WI38 (cell line): Measurements from ENCODE around the gene CNTN5.

Experiments
- H3K4me3 ChIP-seq: 2 replicates; pipeline ENCODE4 v1.5.1; 2011; ENCODE audit warnings: low read depth, mild to moderate bottlenecking, control low read depth, low read length
- TF ChIP-seq, protein P1 (sequence below): IDR thresholded peaks from 2 replicates; pipeline ENCODE4 v1.5.1; 2012; ENCODE audit warnings: low read depth, mild to moderate bottlenecking, control low read depth, low read length

CNTN5 gene

DNA sequence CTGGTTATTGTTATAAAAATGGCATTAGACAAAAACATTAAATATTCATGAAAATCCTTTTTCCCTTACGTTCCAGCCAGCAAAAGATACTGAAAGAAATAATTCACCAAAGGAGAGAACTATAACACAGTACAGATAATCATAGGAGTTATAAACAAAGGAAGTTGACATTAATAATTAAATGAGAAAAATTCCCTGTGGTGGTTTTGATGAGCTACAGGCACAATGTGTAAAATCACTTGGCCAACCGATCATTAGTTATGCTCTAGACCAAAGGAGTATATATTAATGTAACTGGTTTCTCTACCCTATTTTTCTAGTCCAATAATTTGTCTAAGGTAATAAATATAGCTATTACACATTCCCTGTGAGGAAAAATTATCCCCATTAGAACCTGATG, 534.7 kb downstream of the CNTN5 start:
- H3K4me3 ChIP-seq = no peak overlapping the region
- TF ChIP-seq, protein P1, sequence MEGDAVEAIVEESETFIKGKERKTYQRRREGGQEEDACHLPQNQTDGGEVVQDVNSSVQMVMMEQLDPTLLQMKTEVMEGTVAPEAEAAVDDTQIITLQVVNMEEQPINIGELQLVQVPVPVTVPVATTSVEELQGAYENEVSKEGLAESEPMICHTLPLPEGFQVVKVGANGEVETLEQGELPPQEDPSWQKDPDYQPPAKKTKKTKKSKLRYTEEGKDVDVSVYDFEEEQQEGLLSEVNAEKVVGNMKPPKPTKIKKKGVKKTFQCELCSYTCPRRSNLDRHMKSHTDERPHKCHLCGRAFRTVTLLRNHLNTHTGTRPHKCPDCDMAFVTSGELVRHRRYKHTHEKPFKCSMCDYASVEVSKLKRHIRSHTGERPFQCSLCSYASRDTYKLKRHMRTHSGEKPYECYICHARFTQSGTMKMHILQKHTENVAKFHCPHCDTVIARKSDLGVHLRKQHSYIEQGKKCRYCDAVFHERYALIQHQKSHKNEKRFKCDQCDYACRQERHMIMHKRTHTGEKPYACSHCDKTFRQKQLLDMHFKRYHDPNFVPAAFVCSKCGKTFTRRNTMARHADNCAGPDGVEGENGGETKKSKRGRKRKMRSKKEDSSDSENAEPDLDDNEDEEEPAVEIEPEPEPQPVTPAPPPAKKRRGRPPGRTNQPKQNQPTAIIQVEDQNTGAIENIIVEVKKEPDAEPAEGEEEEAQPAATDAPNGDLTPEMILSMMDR = no peak

DNA sequence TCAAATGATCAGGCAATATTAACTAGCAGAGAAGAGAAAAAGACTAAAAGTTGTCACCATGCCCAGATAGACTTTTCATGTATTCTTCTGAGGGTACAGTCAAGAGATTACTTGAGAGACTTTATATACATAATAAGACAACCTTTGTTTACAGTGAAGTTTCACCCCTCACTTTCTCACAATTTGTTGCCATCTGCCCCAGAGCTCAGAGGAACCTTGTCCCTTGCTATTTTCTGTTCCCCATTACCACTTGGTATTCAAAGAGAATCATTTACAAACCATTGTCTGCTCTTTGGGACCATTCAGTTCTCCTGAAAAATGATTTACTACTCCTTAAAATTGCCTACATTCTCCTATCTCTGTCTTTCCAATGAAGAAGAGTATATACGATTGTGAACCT, 544.6 kb downstream of the CNTN5 start:
- H3K4me3 ChIP-seq = no peak overlapping the region
- TF ChIP-seq, protein P1 = no peak

DNA sequence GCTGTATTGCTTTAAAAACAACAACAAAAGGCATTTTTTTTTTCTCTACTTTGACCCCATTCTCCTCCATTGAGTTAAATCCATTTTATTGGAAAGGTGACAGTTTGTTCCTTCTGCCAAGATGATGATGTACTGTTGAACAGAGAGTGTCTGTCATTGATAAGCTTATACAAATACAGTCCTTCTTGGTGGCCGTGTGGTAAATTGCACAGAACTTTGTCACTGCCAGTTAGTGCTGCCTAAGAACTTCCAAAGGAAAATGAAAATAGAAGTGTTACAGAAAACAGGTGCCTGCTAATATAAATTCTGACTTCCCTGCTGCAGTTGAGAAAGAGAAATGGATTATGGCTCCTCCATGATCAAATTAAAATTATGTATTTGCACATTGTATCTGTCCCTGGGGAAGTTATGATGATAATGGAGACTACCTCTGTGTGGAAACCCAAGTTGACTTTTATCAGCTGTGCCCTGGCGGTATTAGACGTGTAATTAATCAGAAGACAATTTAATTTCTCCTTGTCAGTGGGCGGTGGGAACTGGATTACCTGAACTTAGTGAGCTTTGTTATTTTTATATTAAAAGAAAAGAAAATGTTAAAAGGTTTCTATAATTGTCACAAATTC, 546.7 kb downstream of the CNTN5 start:
- TF ChIP-seq, protein P1 = no peak
- no peak overlapping the region for H3K4me3 ChIP-seq

DNA sequence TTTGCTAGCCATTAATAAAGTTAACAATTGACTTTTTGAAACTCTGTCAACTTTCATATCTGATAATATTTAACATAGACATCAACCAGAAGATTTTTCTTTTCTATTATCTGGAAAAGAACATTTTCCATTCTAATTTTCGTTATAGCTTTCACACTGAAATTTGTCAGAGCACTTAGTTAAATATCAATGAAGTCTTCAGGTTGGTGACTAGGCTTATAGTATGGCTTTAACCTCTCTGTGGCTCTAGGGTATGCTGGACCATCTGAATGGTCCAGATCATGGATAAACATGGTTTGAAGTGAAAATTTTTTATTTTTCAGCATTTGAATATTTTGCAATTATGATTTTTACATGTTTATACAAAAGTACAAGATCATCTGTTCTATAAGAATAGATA, 548.1 kb downstream of the CNTN5 start:
- TF ChIP-seq, protein P1 = no peak
- H3K4me3 ChIP-seq = no peak overlapping the region

DNA sequence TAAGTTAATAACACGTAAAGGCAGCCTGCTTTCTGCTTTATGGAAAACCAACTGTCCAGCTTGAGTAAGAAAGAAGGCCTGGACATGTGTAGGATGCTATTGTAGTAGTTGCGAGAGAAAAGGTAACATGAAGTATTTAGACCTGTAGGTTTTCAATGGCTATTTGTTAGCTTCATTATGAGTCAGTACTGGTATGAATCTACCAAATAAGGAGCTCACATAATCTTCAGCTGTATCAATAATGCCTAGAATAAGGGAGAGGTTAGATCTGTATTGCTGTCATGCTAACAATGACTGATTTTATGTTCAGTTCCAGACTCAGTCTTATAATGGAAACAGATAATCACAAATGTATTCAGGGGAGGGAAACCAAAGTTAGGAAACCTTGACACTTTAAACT, 550.3 kb downstream of the CNTN5 start:
- TF ChIP-seq, protein P1 = no peak
- no peak overlapping the region for H3K4me3 ChIP-seq

DNA sequence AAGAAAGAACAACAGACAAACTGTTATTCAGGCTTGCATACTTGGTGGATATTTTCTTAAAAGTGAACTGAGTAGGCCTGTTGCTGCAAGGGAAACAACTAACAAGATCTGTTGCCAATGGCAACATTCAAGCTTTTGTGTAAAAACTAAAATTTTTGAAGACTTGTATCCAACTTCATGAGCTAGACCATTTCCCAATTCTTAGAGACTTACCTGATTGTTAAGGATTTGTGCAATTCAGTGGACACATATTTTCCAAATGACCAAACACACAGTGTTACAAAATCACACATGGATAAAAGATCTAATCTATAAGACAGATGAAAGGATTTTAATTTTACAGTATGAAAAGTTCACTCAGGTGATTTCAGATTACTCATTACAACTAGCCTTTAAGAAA, 564.1 kb downstream of the CNTN5 start:
- TF ChIP-seq, protein P1 = no peak
- H3K4me3 ChIP-seq = no peak overlapping the region

DNA sequence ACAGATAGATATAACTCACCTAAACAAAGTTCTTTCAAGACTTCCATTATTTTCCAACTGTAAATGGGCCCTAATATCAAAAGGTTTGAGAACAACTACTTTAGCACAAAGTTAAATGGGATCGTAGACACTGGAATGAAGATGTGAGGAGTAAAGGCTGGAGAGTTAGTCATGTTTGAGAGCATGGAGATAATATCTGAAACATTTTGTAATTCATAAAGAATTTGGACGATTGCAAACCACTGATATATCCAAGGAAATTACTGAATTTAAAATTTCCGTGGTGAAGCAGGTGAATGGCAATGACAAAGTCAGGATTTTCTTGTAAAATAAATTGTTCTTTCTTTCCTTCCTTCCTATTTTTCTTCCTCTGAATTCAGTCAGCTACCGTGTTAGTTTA, 564.9 kb downstream of the CNTN5 start:
- TF ChIP-seq, protein P1 = no peak
- H3K4me3 ChIP-seq = no peak overlapping the region
